Endodermal cell (in vitro differentiated cells): Measurements from ENCODE around the gene MYO18B. TPM values are rescaled to one million over a fixed set of nuclear protein-coding genes. Genes with fewer than 3 reads are reported as not detected.

Experiments
- DNase-seq: peaks from one replicate; pipeline ENCODE4 v3.0.0-alpha.2; 2017
- H3K27ac ChIP-seq: 2 replicates; pipeline ENCODE4 v1.5.1; 2013; ENCODE audit warnings: mild to moderate bottlenecking, low read depth, low read length, moderate library complexity
- H3K27me3 ChIP-seq: 2 replicates; pipeline ENCODE4 v1.6.1; 2013; ENCODE audit warnings: mild to moderate bottlenecking, low read length, moderate library complexity; ENCODE audit not compliant: insufficient read depth, control insufficient read depth, poor library complexity, severe bottlenecking
- H3K36me3 ChIP-seq: 2 replicates; pipeline ENCODE4 v1.7.0; 2013; ENCODE audit warnings: mild to moderate bottlenecking, low read length, moderate library complexity; ENCODE audit not compliant: control insufficient read depth, insufficient read depth
- H3K4me1 ChIP-seq: one replicate; pipeline ENCODE4 v1.7.0; 2013; ENCODE audit warnings: low read length; ENCODE audit not compliant: control insufficient read depth, insufficient read depth
- H3K4me3 ChIP-seq: 2 replicates; pipeline ENCODE4 v1.5.1; 2013; ENCODE audit warnings: mild to moderate bottlenecking, low read length, moderate library complexity
- H3K9ac ChIP-seq: 2 replicates; pipeline ENCODE4 v1.6.1; 2013; ENCODE audit warnings: mild to moderate bottlenecking, low read length, moderate library complexity; ENCODE audit not compliant: poor library complexity, severe bottlenecking; ENCODE audit errors: extremely low read depth
- H3K9me3 ChIP-seq: 2 replicates; pipeline ENCODE4 v1.6.1; 2013; ENCODE audit warnings: mild to moderate bottlenecking, low read length, moderate library complexity; ENCODE audit not compliant: control insufficient read depth
- H3K27ac Mint-ChIP-seq: 2 replicates; pipeline ENCODE4 v1.8.0; 2020; ENCODE audit warnings: mixed read lengths
- H3K27me3 Mint-ChIP-seq: 2 replicates; pipeline ENCODE4 v1.8.0; 2021; ENCODE audit warnings: mild to moderate bottlenecking, mixed read lengths; ENCODE audit not compliant: insufficient read depth
- H3K36me3 Mint-ChIP-seq: 2 replicates; pipeline ENCODE4 v1.8.0; 2020; ENCODE audit warnings: low read depth, mixed read lengths
- H3K4me1 Mint-ChIP-seq: 2 replicates; pipeline ENCODE4 v1.8.0; 2020; ENCODE audit warnings: mixed read lengths
- H3K4me3 Mint-ChIP-seq: 2 replicates; pipeline ENCODE4 v1.8.0; 2020; ENCODE audit warnings: mild to moderate bottlenecking, moderate library complexity, mixed read lengths
- H3K9me3 Mint-ChIP-seq: 2 replicates; pipeline ENCODE4 v1.8.0; 2020; ENCODE audit warnings: mild to moderate bottlenecking, mixed read lengths
- CTCF ChIP-seq: fragments of 200-600 bp; sonication (generic); conservative IDR thresholded peaks from 2 replicates; pipeline ENCODE4 v1.5.0; 2021; ENCODE audit warnings: antibody characterized with exemption, mild to moderate bottlenecking
- WGBS, 2 experiments: methylation state at CpG; one replicate each; pipeline versions ENCODE4 v1.1.5 to v1.1.7; 2013; ENCODE audit warnings: missing lambda C conversion rate in 2 of 2, mixed read lengths in 1 of 2; ENCODE audit not compliant: insufficient coverage in 1 of 2, insufficient read length in 1 of 2; 5-methylcytosine and 5-hydroxymethylcytosine counted together
- total RNA-seq, 2 donors: library from RNA; stranded (reverse); fragmentation: NEBNext Ultra II Directional in 1 of 2; extraction: Animal tissue kit (Norgen Biotek cat#: 25700) in 1 of 2; gene quantifications; 2 replicates in 1 of 2; 3 replicates in 1 of 2; pipeline ENCODE4 v1.2.1, GENCODE V29; 2021

Gene MYO18B
- total RNA-seq, 2 donors from 2014 or later = 0.77 to 0.84 TPM

DNA sequence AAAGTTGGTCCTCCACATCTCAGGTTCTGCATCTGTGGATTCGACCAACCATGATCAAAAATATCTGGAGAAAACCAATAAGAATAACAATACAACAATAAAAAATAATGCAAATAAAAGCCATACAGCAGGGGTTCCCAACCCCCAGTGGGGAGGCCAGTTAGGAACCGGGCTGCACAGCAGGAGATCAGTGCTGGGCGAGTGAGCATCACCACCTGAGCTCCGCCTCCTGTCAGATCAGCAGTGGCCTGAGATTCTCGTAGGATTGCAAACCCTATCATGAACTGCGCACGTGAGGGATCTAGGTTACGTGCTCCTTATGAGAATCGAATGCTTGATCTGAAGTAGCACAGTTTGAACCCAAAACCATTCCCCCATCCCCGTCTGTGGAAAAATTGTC is 25.4 kb upstream of the MYO18B start:
- H3K9me3 ChIP-seq = no peaks in the 10 kb centered on the region
- no peaks in the 10 kb centered on the region for H3K27me3 ChIP-seq
- no peaks in the 10 kb centered on the region for H3K4me1 ChIP-seq
- H3K36me3 Mint-ChIP-seq = peaks cover 3% of the 10 kb centered on the region
- H3K4me3 Mint-ChIP-seq = no peak overlapping the region
- no peaks in the 10 kb centered on the region for H3K27me3 Mint-ChIP-seq
- no peak for DNase-seq
- no peaks in the 10 kb centered on the region for H3K9me3 Mint-ChIP-seq
- no peak for TF ChIP-seq CTCF
- no peak overlapping the region for H3K4me3 ChIP-seq
- H3K27ac ChIP-seq = no peak overlapping the region
- 85 to 87% methylated on average over 8 to 10 of the region's 10 CpGs for WGBS, 2 experiments
- H3K4me1 Mint-ChIP-seq = no peaks in the 10 kb centered on the region
- no peaks in the 10 kb centered on the region for H3K36me3 ChIP-seq
- H3K27ac Mint-ChIP-seq = no peak overlapping the region
- H3K9ac ChIP-seq = no peak overlapping the region

- H3K27ac ChIP-seq = no peak overlapping the region
- Mint-ChIP-seq H3K27ac (no peak overlapping the region), H3K4me1 (no peaks in the 10 kb centered on the region), H3K36me3 (peaks cover 3% of the 10 kb centered on the region), H3K27me3 (no peaks in the 10 kb centered on the region), H3K4me3 (no peak overlapping the region), H3K9me3 (no peaks in the 10 kb centered on the region)
- H3K27me3 ChIP-seq = no peaks in the 10 kb centered on the region
- no peak for TF ChIP-seq CTCF
- H3K9me3 ChIP-seq = no peaks in the 10 kb centered on the region
- no peaks in the 10 kb centered on the region for H3K4me1 ChIP-seq
- no peak for DNase-seq
- H3K36me3 ChIP-seq = no peaks in the 10 kb centered on the region
- WGBS, 2 experiments = 95 to 96% methylated on average over 6 to 10 of the region's 10 CpGs
- H3K9ac ChIP-seq = no peak overlapping the region
- no peak overlapping the region for H3K4me3 ChIP-seq
Observed at GRCh38 chr22:25718135-25718840, 23.7 kb upstream of the MYO18B start.

GRCh38 chr22:25722223-25722622 is 19.8 kb upstream of the MYO18B start:
- Histone ChIP-seq H3K27me3 (no peaks in the 10 kb centered on the region), H3K9ac (no peak overlapping the region), H3K4me1 (no peaks in the 10 kb centered on the region), H3K36me3 (no peaks in the 10 kb centered on the region), H3K9me3 (no peaks in the 10 kb centered on the region), H3K4me3 (no peak overlapping the region), H3K27ac (no peak overlapping the region)
- no peaks in the 10 kb centered on the region for H3K27me3 Mint-ChIP-seq
- H3K4me3 Mint-ChIP-seq = no peak overlapping the region
- H3K36me3 Mint-ChIP-seq = no peaks in the 10 kb centered on the region
- WGBS, 2 experiments = 93 to 98% methylated on average over 8 to 16 of the region's 16 CpGs
- TF ChIP-seq CTCF = no peak
- no peak for DNase-seq
- no peaks in the 10 kb centered on the region for H3K9me3 Mint-ChIP-seq
- H3K4me1 Mint-ChIP-seq = peaks cover 8% of the 10 kb centered on the region
- no peak overlapping the region for H3K27ac Mint-ChIP-seq
